HG03575 (cell line): ENCODE results near the gene THEMIS.
"Not testable (repeated sequence)": the region's sequence is repeated elsewhere in the genome, so short reads cannot be mapped to it uniquely, and the experiment has no call there.

Source experiments
- ATAC-seq: cut with Tn5 transposase; IDR thresholded peaks from one replicate; pipeline ENCODE4 v1.9.1; 2021; ENCODE audit not compliant: unreplicated experiment, insufficient number of reproducible peaks, low FRiP score; ENCODE audit errors: extremely low read depth

Gene THEMIS

GRCh38 chr6:127918506-127919427 lies 17.9 kb upstream of the THEMIS start:
- no peak for ATAC-seq

- no peak for ATAC-seq
Observed at GRCh38 chr6:127917766-127918165, 16.9 kb upstream of the THEMIS start.

GRCh38 chr6:127914240-127914639 lies 13.4 kb upstream of the THEMIS start:
- no peak for ATAC-seq

GRCh38 chr6:127912914-127913313 lies 12.1 kb upstream of the THEMIS start:
- no peak for ATAC-seq

GRCh38 chr6:127907960-127908640 lies 7.2 kb upstream of the THEMIS start:
- peak; percentile 64 for ATAC-seq

GRCh38 chr6:127904160-127904559 lies 3.3 kb upstream of the THEMIS start:
- no peak for ATAC-seq

GRCh38 chr6:127902933-127903332 lies 2.1 kb upstream of the THEMIS start:
- no peak for ATAC-seq

GRCh38 chr6:127897484-127897883 lies 3.4 kb downstream of the THEMIS start:
- ATAC-seq: no peak

- no peak for ATAC-seq
Observed at GRCh38 chr6:127894051-127894450, 6.8 kb downstream of the THEMIS start.

GRCh38 chr6:127893541-127893940 lies 7.3 kb downstream of the THEMIS start:
- ATAC-seq: no peak

GRCh38 chr6:127891731-127892326 lies 9.0 kb downstream of the THEMIS start:
- no peak for ATAC-seq

- no peak for ATAC-seq
Observed at GRCh38 chr6:127886603-127887002, 14.3 kb downstream of the THEMIS start.

GRCh38 chr6:127884134-127884533 lies 16.7 kb downstream of the THEMIS start:
- ATAC-seq: no peak

GRCh38 chr6:127881949-127882348 lies 18.9 kb downstream of the THEMIS start:
- not testable (repeated sequence) for ATAC-seq

GRCh38 chr6:127880429-127880828 lies 20.4 kb downstream of the THEMIS start:
- no peak for ATAC-seq

- ATAC-seq: no peak
Observed at GRCh38 chr6:127879685-127880084, 21.2 kb downstream of the THEMIS start.

- ATAC-seq: no peak
Observed at GRCh38 chr6:127878115-127878514, 22.7 kb downstream of the THEMIS start.

GRCh38 chr6:127877231-127877630 lies 23.6 kb downstream of the THEMIS start:
- peak; percentile 51 for ATAC-seq

- no peak for ATAC-seq
Observed at GRCh38 chr6:127869772-127870404, 31.0 kb downstream of the THEMIS start.
